Stimulated activated CD4-positive, alpha-beta T cell treated with anti-CD3 and anti-CD28 coated beads, Interleukin-15, amount 100 ng/mL, for 24 hours (primary cell): ENCODE data around the gene PTPRO.
"Not testable (repeated sequence)": the region's sequence is repeated elsewhere in the genome, so short reads cannot be mapped to it uniquely, and the experiment has no call there.

Experiments used
- DNase-seq: peaks from one replicate; pipeline ENCODE4 v3.0.0-alpha.2; 2020

The PTPRO gene

DNA sequence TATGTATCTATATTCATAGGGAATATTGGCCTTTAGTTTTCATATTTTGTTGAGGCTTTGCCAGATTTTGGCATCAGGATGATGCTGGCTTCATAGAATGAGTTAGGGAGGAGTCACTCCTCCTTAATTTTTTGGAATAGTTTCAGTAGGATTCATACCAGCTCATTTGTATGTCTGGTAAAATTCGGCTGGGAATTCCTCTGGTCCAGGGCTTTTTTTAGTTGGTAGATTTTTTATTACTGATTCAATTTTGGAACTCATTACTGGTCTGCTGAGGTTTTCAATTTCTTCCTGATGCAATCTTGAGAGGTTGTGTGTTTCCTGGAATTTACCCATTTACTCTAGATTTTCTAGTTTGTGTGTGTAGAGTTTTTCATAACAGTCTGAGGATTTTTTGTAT, 291.7 kb downstream of the PTPRO start:
- DNase-seq, result no peak

DNA sequence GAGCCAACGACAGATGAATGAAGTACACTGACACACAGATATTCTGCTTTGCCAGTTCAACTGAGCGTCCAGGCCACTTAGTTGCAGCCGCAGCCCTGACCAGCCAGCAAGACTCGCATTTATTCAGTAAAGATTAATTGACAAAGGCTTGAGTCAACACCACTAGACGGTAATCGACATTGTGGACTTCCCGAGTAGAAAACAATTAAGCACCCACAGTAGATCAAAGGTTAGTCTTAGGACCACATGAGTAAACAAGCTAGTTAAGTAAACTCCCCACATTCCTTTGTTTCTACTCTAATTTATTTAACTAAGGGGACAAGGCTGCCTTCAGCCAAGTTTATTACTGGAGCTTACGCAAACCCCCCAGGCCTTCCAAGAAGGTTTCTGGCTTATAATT, 294.2 kb downstream of the PTPRO start:
- DNase-seq, result not testable (repeated sequence)

DNA sequence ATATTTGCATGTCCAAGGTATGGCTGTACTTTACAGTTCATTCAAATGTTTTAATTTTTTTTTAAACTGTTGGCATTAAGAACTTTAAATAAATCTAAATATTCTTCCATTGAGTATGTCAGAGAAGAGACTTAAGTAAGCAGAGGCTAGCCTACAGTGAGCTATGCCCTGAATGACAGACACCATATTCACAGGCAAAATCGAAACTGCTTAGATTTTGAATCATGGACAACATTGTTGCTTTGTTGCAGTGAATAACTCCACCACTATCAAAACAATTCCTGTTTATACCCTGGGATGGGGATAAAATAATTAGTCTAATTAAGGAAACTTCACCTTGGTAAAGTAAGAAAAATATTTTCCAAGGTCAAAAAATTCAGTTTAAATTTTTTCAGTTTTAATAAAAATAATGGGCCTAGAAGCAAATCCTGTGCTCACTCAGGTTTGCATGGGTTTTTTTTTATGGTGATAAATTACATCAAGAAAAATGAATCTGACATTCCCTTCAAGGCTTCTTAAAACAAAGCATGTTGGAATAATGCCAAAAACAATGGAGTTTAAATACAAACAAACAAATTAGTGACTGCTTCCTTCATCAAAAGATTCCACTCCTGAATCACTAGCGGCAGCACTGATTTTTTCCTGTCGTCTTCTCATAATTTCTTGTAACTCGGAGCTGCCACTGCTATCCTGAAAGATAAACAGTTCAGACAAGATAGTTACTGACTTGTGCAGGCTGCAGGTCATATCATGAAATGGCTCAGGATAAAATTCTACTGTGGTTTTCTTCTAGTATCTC, 298.6 kb downstream of the PTPRO start:
- DNase-seq, result no peak

DNA sequence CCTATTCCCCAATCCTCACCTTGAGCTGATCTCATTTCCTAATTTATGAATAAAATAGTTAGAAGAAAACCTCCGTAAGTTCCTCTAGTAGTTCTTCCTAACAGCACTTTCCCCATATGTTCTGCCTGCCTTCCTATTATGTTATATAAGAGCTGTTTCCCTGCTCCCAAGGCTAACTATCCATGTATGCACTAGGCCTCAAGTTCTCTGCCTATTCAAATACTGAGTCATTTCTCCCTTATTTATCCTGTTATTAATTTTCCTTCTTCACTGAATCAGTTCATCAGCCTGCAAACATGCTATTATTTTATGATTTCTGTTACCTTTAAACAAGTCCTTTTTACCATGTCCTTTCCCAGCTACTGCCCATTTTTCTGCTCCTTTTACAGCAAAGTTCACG, 302.8 kb downstream of the PTPRO start:
- DNase-seq, result no peak

DNA sequence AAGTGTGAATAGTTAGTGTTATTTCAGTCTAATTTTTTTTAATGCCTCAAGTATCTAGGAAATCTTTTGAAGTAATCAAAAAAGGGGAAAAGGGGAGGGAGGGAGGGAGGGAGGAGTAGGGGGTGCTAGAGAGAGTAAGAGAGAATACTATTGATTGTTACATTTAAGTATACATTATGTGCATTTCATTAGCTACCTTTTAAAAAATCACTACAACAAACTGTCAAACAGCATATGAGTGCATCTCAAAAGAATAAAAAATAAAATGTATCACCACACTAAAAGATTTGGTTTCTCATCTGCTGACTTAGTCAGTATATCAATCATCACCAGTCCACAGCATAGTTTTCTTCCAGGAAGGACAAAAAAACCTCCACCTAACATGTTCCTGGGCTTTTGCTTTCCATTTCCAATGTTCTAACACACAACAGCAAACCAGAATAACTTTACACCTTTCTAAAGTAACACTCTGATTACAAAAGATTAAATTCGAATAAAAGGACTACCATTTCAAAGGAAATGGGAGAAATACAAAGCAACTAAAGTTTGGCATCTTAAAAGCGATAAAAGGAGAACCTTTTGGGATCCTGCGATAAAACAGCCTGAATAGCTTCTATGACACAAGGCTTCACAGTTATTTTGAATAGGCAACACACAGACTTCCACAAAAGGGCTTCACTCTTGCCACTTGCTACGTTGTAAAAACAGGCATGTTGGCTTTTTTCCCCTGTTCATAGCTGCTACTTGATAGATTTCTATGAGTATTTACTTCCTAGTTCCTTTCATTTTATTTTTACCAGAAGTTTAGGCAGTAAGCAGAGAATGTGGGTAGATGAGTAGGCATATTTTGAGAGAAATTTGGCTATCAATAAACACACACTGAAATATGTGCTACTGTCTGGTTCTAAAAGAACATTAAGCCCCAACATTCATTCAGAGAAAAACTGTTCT, 306.0 kb downstream of the PTPRO start:
- no peak for DNase-seq

DNA sequence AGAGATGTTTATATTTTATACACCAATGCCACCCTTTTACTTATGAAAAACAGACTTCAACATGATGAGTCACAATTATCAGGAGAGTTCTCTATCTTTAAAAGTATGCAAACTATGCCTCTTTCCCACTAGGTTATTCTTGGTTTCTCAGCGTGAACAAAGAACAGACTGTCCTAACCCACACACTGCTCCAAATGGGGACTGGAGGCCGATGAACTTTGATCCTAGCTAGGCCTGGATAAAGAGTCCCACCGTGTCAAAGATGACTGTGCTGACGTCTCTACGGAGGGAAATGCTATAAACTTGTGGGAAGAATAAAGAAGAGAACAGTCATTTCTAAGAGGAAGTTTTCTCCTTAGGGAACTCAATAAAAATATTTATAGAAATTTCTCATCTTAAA, 306.8 kb downstream of the PTPRO start:
- no peak for DNase-seq

DNA sequence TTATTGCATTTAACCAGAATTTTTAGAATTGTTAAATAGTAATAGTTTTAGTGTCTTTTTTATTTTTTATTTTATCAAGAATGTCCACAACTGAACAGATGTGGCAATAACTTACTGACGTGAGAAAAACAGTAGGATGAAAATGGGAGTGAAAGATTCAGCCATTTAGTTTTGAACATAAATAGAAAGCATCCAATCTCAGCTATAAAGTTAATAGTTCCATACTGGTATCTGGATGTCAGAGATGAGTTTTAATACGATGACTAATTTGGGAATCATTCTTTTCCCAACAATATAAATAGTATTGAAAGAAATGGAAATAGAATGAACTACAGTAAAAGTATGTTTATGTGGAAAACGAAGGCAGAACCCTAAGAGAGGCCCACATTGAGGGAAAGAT, 307.5 kb downstream of the PTPRO start:
- DNase-seq, result no peak

DNA sequence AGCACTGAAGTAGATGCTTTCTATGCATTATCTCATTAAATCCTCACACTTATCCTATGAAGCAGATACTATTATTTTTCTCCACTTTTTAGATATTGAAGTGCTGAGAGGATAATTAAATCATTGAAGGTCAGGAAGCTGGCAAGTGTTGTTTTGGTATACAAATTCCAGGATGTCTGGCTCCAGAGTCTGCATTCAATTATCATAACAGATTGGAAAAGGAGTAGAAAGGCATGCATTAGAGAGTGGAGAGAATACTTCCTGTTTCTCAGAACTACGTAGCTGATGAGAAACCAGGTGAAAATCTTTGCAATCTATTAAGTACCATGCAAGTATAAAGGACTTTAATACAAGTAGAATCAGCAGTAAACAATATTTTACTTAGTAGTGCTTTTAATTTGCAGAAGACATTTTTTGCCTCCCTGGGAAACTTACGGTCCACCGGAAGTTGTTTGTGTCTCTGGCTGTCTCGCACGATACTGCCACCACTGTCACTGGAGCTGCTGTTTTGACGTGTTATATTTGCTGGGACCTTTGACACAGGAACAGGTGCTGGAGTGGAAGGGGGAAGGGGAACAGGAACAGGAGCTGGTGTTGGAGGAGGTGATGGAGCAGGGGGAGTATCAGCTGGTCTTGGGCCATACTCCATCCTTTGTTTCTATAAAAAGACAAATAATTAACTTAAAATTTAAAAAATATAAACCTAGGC, 308.9 kb downstream of the PTPRO start:
- DNase-seq, result no peak

DNA sequence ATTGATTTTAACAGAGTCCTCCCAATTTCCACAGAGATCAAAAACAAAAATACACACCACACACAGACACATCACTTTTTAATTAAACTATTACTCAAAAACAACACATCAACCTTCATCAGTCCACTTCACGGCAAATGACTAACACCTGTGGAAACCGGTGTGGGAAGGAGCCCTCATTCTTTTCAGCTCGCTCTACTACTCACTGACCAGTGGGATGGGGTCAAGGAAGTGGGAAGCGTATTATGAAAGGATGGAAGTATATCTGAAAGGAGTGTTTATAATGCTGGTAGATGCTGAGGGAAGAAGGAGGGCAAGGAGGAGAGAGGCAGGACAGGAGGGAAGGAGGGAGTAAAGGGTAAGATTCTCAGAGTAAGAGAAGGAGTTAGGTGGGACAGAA, 310.4 kb downstream of the PTPRO start:
- DNase-seq, result no peak

DNA sequence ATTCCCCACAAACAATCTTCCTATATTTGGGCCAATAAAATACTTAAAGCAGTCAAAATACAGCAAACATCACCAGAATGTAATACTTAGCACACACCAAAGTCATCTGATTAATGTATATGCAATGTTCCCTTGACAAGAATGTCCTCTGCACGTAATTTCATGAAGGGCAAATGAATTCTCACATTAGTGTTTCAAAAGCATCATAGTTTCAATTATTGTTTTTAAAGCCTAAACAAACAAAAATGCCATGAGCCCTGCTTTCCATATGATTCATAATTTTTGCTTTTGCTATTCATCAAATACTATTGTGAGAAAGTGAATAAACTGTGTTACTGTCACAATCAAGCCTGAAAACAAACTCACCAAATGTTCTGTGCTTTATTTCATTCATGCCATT, 310.9 kb downstream of the PTPRO start:
- DNase-seq, result no peak

DNA sequence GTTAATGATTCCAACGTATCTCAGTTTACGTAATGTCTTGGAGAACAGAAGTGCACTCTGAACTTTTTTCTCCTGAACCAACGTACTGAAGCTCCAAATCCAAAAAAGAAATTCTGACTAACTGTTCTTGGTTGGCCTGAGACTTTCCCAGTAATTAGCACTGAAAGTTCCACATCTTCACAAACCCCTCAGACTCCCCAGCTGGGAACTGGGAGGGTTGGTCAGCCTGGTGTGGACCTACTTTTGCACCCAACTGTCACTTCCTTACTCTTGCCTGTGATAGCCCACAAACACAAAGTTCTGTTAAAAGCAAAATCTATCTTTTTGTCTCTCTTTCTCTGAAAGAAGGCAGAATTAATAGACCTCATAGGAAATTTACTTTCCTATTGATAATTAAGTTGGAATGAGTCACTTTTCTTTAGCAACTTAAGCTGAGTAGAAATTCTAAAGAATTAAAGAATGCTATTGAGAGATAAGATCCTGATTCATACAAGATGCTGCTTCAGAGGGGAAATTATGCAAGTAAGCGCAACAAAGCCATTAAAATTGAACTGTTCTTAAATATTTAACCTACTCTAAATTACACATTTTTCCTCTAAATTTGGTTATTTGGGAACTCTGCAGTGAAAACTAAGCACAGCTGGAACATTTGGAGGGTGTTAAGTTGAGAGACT, 311.8 kb downstream of the PTPRO start:
- no peak for DNase-seq

DNA sequence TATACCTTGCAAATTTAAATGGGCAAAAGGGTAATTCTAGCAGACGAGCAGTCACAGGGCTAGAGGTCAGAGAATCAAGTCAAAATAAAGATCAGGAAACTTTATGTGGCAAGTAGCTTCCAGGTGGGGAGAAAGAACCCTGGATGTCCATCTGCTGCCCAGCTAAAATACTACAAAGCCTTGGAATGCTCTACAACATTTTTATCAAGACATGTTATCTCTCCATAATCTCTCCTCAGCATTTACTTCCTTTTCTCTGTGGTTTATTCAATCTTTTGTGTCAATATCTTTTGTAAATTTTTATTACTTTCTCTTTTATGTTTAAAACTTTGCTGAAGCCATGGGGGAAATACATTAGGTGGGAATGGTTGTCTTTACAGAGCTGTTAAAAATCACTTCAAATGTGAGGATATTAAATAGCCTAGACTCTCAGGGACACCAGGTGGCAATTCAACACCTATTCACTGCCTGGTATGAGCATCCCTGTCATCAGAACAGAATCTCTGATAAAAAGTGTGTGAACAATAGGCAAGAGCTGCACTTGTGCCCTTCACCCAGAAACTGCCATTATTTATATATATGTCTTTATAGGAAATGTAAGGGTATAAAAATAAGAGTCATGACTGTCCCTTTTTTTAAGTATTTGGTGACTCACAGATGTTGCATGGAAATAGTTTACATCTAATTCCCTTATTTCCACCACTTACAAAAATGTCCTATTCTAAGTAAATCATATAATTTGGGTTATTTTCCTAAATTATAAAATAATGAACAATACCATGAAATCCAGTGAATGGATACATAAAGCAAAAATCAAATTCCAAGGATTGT, 314.0 kb downstream of the PTPRO start:
- no peak for DNase-seq

DNA sequence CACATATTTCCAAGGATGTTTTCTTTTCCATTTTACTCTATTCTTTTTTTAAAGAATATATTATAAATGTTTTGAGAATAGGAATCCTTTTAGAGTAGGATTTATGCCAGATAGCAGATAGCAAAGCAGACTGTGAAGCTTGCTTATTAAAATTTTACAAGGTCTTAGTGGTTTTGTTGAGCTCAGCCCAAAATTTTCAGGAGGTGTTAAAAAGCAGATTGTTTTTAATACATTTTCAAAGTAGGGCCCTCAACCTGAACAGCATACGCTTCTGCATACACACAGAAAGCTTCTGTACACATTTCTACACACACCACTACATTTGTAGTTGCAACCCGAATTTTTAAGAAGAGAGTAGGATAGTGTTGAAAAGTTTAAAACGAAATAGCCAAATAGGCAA, 315.9 kb downstream of the PTPRO start:
- no peak for DNase-seq

DNA sequence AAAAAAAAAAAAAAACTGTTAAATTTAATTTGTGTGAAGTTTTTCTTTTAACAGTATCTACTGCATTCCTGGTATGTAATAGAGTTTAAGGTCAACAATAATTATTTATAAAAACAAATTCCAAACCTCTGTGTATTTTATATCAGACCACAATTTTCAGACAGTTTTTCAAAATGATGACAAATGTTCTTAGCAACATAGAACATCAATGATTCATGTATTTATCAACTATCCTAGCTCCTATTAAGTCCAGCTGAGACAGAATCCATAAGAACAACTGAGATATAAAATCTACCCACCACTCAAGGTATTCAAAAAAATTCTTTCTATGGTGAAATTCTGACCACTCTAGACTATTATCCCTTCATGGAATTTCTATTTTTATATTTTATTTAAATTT, 322.4 kb downstream of the PTPRO start:
- no peak for DNase-seq

DNA sequence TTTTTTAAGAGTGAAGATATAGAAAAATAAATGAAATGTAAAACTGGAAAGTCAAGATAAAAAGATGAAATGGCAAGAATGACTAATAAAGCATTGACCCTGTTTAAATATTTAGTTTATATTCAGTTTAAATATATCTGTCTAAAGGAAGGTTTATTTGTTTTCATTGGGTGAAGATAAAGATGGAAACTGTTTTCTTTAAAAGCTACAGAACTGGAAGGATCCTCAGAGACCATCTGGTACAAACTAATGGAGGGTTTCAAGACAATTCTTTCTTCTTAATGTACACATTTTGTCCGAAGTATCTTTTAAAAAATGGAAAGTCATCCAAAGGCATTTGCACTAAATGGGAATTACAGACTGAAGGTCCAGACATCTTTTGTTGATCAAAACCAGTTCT, 324.3 kb downstream of the PTPRO start:
- no peak for DNase-seq
